Esophagus muscularis mucosa (tissue), 3 donors: ENCODE measurements around the gene VEGFC.

Experiments used
- CTCF ChIP-seq, 3 experiments: fragments of 200-600 bp in 2 of 3; fragments of 450-650 bp in 1 of 3; sonication (generic) in 2 of 3; IDR thresholded peaks; one replicate each; pipeline ENCODE4 v1.5.1; 2017 to 2019; ENCODE audit warnings: antibody characterized with exemption in 3 of 3, mild to moderate bottlenecking in 2 of 3, moderate library complexity in 1 of 3
- POLR2A ChIP-seq: fragments of 450-650 bp; IDR thresholded peaks from one replicate; pipeline ENCODE4 v1.6.1; 2017; ENCODE audit warnings: antibody characterized with exemption, moderate library complexity, mild to moderate bottlenecking, low read depth

GRCh38 chr4:176668324-176668723 lies 124.4 kb downstream of the VEGFC start:
- no peak for TF ChIP-seq CTCF (IDR thresholded peaks at IDR 0.05)
- no peak for TF ChIP-seq POLR2A
